GM18499 (cell line): ENCODE results near the gene SRCIN1.
A peak's percentile ranks its signal among the peaks of the same experiment; 100 is the strongest.
"Not testable (repeated sequence)": the region's sequence is repeated elsewhere in the genome, so short reads cannot be mapped to it uniquely, and the experiment has no call there.

ENCODE experiments used
- ATAC-seq: cut with Tn5 transposase; IDR thresholded peaks from one replicate; pipeline ENCODE4 v1.9.1; 2021; ENCODE audit warnings: moderate number of reproducible peaks; ENCODE audit not compliant: insufficient read depth, unreplicated experiment

The SRCIN1 gene

GRCh38 chr17:38605841-38606645 lies at the start of gene SRCIN1:
Gene SRCIN1 (minus strand): TSS chr17:38605952. CDS start chr17:38605705, 247 bp downstream.
- no peak for ATAC-seq

GRCh38 chr17:38654411-38655398 lies 49.0 kb upstream of the SRCIN1 start:
- no peak for ATAC-seq

- no peak for ATAC-seq
These were observed 47.9 kb upstream of the SRCIN1 start for GRCh38 chr17:38653679-38654078.

GRCh38 chr17:38653230-38653629 lies 47.5 kb upstream of the SRCIN1 start:
- no peak for ATAC-seq

- not testable (repeated sequence) for ATAC-seq
These were observed 45.0 kb upstream of the SRCIN1 start for GRCh38 chr17:38650653-38651173.

- no peak for ATAC-seq
These were observed 32.2 kb upstream of the SRCIN1 start for GRCh38 chr17:38637951-38638350.

- ATAC-seq, result no peak
These were observed 30.3 kb upstream of the SRCIN1 start for GRCh38 chr17:38636054-38636453.

GRCh38 chr17:38632334-38632733 lies 26.6 kb upstream of the SRCIN1 start:
- no peak for ATAC-seq

GRCh38 chr17:38628441-38628840 lies 22.7 kb upstream of the SRCIN1 start:
- ATAC-seq, result no peak

- no peak for ATAC-seq
These were observed 22.2 kb upstream of the SRCIN1 start for GRCh38 chr17:38627957-38628356.

- ATAC-seq, result not testable (repeated sequence)
These were observed 21.0 kb upstream of the SRCIN1 start for GRCh38 chr17:38626606-38627226.

GRCh38 chr17:38625482-38625881 lies 19.7 kb upstream of the SRCIN1 start:
- no peak for ATAC-seq

GRCh38 chr17:38624782-38625355 lies 19.1 kb upstream of the SRCIN1 start:
- peak; percentile 53 for ATAC-seq

- no peak for ATAC-seq
These were observed 15.8 kb upstream of the SRCIN1 start for GRCh38 chr17:38621538-38621937.

- ATAC-seq, result no peak
These were observed 15.0 kb upstream of the SRCIN1 start for GRCh38 chr17:38620551-38621277.

- no peak for ATAC-seq
These were observed 14.3 kb upstream of the SRCIN1 start for GRCh38 chr17:38619937-38620550.

GRCh38 chr17:38619451-38619795 lies 13.7 kb upstream of the SRCIN1 start:
- ATAC-seq, result no peak

- no peak for ATAC-seq
These were observed 12.4 kb upstream of the SRCIN1 start for GRCh38 chr17:38617967-38618760.
